Testis (tissue), 2 donors: ENCODE results near the gene ACAD9.

Experiments
- CTCF ChIP-seq, 3 experiments: fragments of 450-650 bp in 2 of 3; fragments of 200-600 bp in 1 of 3; sonication (generic) in 1 of 3; IDR thresholded peaks; one replicate each; pipeline ENCODE4 v1.5.1; 2016 to 2019; ENCODE audit warnings: antibody characterized with exemption in 3 of 3, mild to moderate bottlenecking in 2 of 3, moderate library complexity in 1 of 3
- POLR2A ChIP-seq: fragments of 450-650 bp; IDR thresholded peaks from one replicate; pipeline ENCODE4 v1.6.1; 2017; ENCODE audit warnings: antibody characterized with exemption, mild to moderate bottlenecking, moderate library complexity

DNA sequence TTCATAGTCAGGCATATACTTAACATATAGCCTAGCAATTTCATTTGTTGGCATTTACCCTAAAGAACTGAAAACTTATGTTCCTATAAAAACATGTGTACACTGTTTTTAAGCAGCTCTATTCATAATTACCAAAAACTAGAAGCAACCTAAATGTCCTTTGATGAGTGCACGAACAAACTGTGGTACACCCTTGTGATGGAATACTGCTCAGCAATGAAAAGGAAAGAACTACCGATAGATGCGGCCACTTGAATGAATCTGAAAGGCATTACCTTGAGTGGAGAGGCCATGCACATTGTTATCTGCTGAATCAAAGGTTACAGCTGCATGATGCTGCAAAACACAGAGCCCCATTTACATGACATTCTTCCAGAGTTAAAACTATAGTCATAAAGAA lies 69.7 kb downstream of the ACAD9 start:
- TF ChIP-seq CTCF (IDR thresholded peaks at IDR 0.05) (no peak), POLR2A (no peak)
